RCC 7860 (cell line): ENCODE results near the gene SLC35C1.

Experiments used
- DNase-seq: peaks from one replicate; pipeline ENCODE4 v3.0.0-alpha.2; 2015; ENCODE audit warnings: low spot score
- FAIRE-seq: peaks from 2 replicates; lab custom pipeline; 2012; peaks lifted over from hg19 to GRCh38; lab: Jason Lieb, UNC

SLC35C1 gene

DNA sequence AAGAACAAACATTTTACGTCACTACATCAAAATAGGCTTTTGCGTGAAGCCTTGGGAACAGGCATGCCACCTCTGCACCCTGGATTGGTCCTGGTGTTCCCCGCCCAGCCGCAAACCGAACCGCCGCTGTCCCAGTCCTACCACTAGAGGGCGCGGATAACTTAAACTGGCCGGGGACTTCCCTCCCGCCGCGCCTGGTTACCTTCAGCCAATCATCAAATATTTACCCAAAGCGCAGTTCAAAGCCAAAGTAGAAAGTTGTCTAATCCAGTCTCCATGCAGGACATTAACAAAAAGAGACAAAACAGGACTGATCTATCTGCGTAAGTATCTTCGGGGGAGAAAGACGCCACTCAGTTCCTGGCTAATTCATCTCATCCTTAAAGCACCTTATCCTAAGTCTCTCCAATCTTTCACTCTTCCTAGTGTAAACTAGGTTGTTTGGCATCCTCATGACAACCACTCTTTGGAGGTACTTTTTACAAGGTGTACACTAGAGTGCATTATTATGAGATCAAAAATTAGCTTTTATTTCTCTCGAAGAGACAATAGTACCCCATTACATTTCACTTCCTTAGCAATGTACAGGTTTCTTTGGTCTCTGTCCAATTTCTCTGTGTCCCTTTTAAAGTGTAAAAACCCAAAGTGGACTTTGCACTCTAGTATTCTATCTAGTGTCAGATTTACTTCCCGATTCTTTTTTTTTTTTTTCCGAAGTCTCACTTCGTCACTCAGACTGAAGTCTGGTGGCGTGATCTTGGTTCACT lies 38.4 kb downstream of the SLC35C1 start:
- DNase-seq (peak; percentile 76), FAIRE-seq (no peak)

DNA sequence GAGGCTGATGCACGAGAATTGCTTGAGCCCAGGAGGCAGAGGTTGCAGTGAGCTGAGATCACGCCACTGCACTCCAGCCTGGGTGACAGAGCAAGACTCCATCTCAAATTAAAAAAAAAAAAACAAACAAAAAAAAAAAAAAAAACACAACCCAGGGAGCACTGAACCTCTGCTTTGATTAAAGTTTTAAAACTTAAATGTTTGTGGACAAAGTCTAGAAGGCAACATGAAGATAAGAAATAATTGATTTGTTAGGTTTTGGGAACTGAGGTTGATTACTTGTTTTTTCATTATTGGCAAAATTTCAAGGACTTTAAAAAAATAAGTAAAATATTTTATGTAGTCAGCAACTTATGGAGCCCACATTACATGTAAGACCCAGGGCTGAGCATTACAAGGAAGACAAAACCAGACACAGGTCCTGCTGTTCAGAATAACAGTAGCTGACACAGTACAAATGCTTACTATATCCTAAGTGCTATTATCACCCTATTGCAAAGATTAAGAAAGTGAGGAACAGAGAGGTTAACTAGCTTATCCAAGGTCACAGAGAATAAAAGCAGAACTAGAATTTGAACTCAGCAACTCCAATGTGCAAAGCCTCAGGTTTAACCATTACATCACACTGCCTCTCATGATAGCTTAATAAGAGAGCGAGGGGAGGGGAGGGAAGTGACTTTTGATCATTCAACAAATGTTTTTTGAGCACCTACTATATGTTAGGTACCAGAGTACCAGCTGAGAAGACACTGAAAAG lies 40.1 kb downstream of the SLC35C1 start:
- no peak for FAIRE-seq
- DNase-seq: no peak

GRCh38 chr11:45846174-45846675 lies 41.3 kb downstream of the SLC35C1 start:
- FAIRE-seq: no peak
- no peak for DNase-seq

DNA sequence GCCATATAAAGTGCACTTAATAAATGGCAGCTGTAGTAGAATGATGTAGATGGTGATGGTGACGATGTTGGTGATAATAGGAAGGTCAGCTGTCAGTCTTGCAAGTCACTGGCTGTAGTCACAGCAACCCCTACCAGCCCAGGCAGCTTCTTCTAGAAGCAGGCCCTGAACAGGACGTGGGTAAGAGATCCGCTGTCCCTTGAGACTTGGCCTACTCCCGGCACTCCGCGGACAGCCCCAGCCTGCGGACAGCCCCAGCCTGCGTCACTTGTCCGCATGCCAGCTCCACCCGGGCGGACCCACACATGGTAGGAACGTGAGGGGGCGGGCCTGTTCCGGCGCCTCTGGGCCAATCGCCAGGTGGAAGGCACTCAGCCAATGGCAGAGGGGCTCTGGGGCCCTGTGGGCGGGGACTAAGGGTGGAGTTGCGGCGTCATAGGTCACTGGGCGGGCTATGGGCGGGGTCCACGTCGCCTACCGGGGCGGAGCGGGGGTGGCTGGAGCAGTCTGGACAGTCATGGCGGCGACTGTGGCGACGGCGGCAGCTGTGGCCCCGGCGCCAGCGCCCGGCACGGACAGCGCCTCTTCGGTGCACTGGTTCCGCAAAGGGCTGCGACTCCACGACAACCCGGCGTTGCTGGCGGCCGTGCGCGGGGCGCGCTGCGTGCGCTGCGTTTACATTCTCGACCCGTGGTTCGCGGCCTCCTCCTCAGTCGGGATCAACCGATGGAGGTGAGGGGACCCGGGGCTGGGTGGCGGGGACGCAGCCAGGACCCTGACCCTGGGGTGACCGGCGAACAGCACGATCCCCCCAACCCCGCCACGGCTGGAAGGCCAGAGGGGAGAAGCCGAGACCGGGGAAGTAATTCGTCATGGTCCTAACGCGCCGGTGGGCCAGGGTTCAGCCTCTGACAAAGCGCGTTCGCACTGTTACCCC lies 42.3 kb downstream of the SLC35C1 start, which contains the start of gene CRY2:
CRY2 (plus strand) TSS at position 502 of the 937 bp plus-strand sequence; CDS start at position 518, 16 bp downstream.
- FAIRE-seq: peak; percentile 73
- peak; percentile 93 for DNase-seq

DNA sequence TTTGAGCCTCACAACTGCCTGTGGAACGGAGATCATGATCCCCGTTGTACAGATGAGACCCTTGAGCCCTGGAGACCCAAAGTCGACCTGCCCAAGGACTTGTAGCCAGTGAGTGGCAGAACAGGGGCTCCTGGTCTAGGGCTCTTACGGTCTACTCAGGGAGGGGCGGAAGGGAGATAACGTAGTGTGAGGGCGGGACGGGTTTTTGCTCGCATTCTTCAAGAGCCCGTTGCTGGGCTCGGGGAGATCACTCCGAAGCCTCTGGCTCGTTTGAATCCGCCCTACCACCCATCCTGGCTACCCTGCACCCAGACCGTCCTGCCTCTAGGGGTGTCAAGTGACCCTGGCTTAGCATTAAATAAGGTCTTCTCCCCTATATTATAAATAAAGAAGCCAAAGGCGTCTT lies 43.0 kb downstream of the SLC35C1 start:
- no peak for DNase-seq
- no peak for FAIRE-seq

GRCh38 chr11:45848654-45849081 lies 43.7 kb downstream of the SLC35C1 start:
- FAIRE-seq (no peak), DNase-seq (no peak)

GRCh38 chr11:45850446-45850845 lies 45.5 kb downstream of the SLC35C1 start:
- FAIRE-seq (no peak), DNase-seq (peak; percentile 11)

GRCh38 chr11:45851228-45851627 lies 46.3 kb downstream of the SLC35C1 start:
- no peak for DNase-seq
- no peak for FAIRE-seq

GRCh38 chr11:45852018-45852711 lies 47.2 kb downstream of the SLC35C1 start:
- no peak for FAIRE-seq
- no peak for DNase-seq

GRCh38 chr11:45852712-45853101 lies 47.8 kb downstream of the SLC35C1 start:
- DNase-seq (no peak), FAIRE-seq (no peak)

GRCh38 chr11:45853332-45854219 lies 48.6 kb downstream of the SLC35C1 start:
- FAIRE-seq (no peak), DNase-seq (no peak)

- DNase-seq (no peak), FAIRE-seq (no peak)
Observed at GRCh38 chr11:45855308-45855707, 50.4 kb downstream of the SLC35C1 start.

DNA sequence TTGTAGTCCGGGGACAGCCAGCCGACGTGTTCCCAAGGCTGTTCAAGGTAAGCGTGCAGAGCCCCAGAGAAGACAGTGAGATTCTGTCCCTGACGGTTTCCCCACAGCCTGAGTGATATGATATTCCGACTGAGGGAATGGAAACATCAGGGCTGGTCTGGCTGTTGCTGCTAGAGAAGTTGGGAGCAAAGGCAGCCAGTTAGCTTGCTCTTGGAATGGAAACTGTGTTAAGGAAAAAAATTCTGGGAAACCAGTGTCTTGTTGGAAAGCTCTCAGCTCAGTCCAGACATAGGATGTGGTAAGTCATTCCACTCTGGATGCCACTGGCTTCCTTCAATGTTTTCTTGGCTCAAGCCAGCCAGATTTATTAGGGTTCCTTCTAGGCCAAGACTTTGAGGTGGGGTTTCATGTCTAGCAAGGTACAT lies 51.1 kb downstream of the SLC35C1 start:
- no peak for DNase-seq

GRCh38 chr11:45857961-45858474 lies 53.1 kb downstream of the SLC35C1 start:
- FAIRE-seq (no peak), DNase-seq (peak; percentile 86)

More for the DNA sequence above, 51.1 kb downstream of the SLC35C1 start:
- FAIRE-seq: no peak

DNA sequence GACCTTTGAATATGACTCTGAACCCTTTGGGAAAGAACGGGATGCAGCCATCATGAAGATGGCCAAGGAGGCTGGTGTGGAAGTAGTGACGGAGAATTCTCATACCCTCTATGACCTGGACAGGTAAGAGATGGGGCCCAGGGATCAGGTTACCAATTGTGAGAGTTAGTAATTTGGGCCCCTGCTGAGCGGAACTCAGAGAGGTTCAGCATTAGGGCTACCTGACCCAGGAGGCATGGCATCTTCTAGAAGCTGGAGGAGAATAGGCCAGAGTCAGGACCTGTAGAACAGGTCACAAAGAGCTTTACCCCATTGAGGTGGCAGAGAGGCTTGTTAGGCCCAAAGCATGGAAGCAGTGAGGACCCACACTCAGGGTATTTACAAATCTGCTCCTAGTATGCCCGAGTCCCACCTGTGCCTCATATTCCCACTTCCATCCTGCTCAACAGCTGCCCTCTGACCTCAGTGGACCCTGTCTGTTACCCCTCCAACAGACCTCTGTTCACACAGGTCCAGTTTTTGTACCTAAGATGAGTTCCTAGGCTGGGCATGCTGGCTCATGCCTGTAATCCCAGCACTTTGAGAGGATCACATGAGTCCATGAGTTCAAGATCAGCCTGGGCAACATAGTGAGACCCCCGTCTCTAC lies 53.9 kb downstream of the SLC35C1 start:
- no peak for FAIRE-seq
- DNase-seq: no peak

DNA sequence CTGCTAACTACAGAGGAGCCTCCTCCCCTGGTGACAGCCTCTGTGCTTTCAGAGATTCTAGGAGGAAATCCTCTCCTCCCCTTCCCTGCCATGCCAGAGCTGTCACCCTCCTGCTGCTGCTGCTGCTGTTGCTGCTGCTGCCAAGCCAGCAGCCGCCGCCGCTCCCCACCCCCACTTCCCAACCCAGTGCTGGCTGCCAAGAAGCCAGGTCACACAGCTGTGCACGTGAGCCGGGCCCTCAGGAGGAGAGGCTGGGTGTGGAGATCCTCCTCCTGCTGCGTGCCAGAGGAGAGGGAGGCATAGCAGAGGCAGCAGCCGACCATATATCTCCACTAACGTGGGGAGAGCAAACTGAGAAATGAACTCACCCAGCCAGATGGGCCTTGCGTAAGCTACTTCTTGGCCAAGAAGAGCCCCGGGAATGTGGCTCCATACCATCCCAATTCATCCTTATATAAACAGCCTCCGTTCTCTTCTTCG lies 54.8 kb downstream of the SLC35C1 start:
- no peak for FAIRE-seq

GRCh38 chr11:45860348-45860747 lies 55.4 kb downstream of the SLC35C1 start:
- FAIRE-seq (no peak), DNase-seq (no peak)

More for the DNA sequence above, 54.8 kb downstream of the SLC35C1 start:
- DNase-seq: peak; percentile 25
